Activated CD4-positive, alpha-beta T cell treated with anti-CD3 and anti-CD28 coated beads, Interleukin-2, amount 10 ng/mL, durations not matched to agents 7 days and 5 days (primary cell): ENCODE data around the gene AUTS2. TPM values are rescaled to one million over a fixed set of nuclear protein-coding genes. Genes with fewer than 3 reads are reported as not detected.

Experiments
- CTCF ChIA-PET: fragments of 350-600 bp; sonication (Branson Sonifier 250); formaldehyde crosslinking; loops from one replicate; lab custom pipeline; 2021; ENCODE audit warnings: antibody characterized with exemption; lab: Charles Lee
- POLR2A ChIA-PET: fragments of 350-600 bp; sonication (Branson Sonifier 250); formaldehyde crosslinking; loops from one replicate; lab custom pipeline; 2021; ENCODE audit warnings: antibody characterized with exemption; lab: Charles Lee
- DNase-seq: peaks from one replicate; pipeline ENCODE4 v3.0.0-alpha.2; 2020
- H3K27ac Mint-ChIP-seq: one replicate; pipeline ENCODE4 v1.8.0; 2021; ENCODE audit warnings: mild to moderate bottlenecking, moderate library complexity, mixed read lengths
- H3K27me3 Mint-ChIP-seq: one replicate; pipeline ENCODE4 v1.8.0; 2021; ENCODE audit warnings: mixed read lengths
- H3K36me3 Mint-ChIP-seq: one replicate; pipeline ENCODE4 v1.8.0; 2021; ENCODE audit warnings: low read depth, mixed read lengths
- H3K4me1 Mint-ChIP-seq: one replicate; pipeline ENCODE4 v1.8.0; 2021; ENCODE audit warnings: mixed read lengths
- H3K4me3 Mint-ChIP-seq: one replicate; pipeline ENCODE4 v1.8.0; 2021; ENCODE audit warnings: mild to moderate bottlenecking, moderate library complexity, mixed read lengths
- H3K9me3 Mint-ChIP-seq: one replicate; pipeline ENCODE4 v1.8.0; 2021; ENCODE audit warnings: mixed read lengths
- total RNA-seq, 2 experiments: library from RNA; stranded (reverse); gene quantifications; one replicate each; pipeline ENCODE4 v1.2.3, GENCODE V29; 2021

AUTS2 gene
- total RNA-seq, 2 experiments from 2014 or later: 13.9 to 18.9 TPM

- no peak overlapping the region for H3K4me3 Mint-ChIP-seq
- H3K9me3 Mint-ChIP-seq: no peaks in the 10 kb centered on the region
- no peaks in the 10 kb centered on the region for H3K27me3 Mint-ChIP-seq
- DNase-seq: no peak
- no peak overlapping the region for H3K27ac Mint-ChIP-seq
- ChIA-PET CTCF (no interaction called here), POLR2A (no interaction called here)
- H3K36me3 Mint-ChIP-seq: no peaks in the 10 kb centered on the region
- no peaks in the 10 kb centered on the region for H3K4me1 Mint-ChIP-seq
These were observed 1009.5 kb downstream of the AUTS2 start for GRCh38 chr7:70607759-70608158.

DNA sequence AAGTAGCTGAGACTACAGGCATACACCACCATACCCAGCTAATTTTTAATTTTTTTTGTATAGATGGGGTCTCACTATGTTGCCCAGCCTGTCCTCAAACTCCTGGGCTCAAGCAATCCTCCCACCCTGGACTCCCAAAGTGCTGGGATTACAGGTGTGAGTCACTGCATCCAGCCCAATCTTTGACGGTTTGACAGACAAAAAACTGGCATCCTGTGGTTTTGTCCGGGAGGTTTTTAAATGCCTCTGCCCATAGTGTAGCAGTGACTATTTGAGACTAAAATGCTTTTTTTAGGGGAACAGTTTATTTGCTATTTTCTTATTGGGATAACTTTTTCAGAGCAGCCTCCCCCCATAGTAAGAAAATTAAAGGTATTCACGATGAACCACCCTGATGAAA, 1010.0 kb downstream of the AUTS2 start:
- Mint-ChIP-seq H3K36me3 (no peaks in the 10 kb centered on the region), H3K4me1 (no peaks in the 10 kb centered on the region), H3K27ac (no peak overlapping the region), H3K27me3 (no peaks in the 10 kb centered on the region), H3K4me3 (no peak overlapping the region), H3K9me3 (no peaks in the 10 kb centered on the region)
- ChIA-PET POLR2A (no interaction called here), CTCF (no interaction called here)
- DNase-seq: no peak

DNA sequence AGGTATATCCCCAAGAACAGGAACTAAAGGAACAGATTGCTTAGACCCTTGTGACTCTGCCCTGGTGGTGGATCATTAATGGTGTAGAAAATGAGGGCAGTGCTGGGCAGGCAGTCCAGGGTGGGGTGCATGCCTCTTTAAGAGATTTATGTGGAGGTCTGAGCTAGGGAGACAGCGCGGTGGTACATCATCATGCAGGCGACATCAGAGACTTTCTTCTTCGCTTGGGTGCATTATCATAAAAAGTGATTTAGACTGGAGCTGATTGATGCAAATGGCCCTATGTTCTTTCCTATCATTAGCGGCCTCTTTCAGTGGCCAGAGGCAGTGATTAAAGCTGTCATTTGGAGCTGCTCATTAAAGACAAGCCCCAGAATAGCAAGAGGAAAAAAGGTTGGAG, 1014.5 kb downstream of the AUTS2 start:
- Mint-ChIP-seq H3K4me3 (no peak overlapping the region), H3K27me3 (no peaks in the 10 kb centered on the region), H3K27ac (no peak overlapping the region), H3K36me3 (no peaks in the 10 kb centered on the region), H3K4me1 (no peaks in the 10 kb centered on the region), H3K9me3 (no peaks in the 10 kb centered on the region)
- POLR2A ChIA-PET: no interaction called here
- no peak for DNase-seq
- CTCF ChIA-PET: no interaction called here

- POLR2A ChIA-PET: no interaction called here
- Mint-ChIP-seq H3K4me3 (no peak overlapping the region), H3K27ac (no peak overlapping the region), H3K9me3 (no peaks in the 10 kb centered on the region), H3K36me3 (no peaks in the 10 kb centered on the region), H3K27me3 (no peaks in the 10 kb centered on the region), H3K4me1 (no peaks in the 10 kb centered on the region)
- CTCF ChIA-PET: no interaction called here
- DNase-seq: no peak
These were observed 1016.2 kb downstream of the AUTS2 start for GRCh38 chr7:70614237-70615045.

GRCh38 chr7:70615066-70615606, 1016.9 kb downstream of the AUTS2 start:
- ChIA-PET POLR2A (no interaction called here), CTCF (interaction anchor here (0.6 kb wide), 1 partner anchor 456 kb away, joined by 3 read pairs; no protein-coding TSS in a partner anchor)
- Mint-ChIP-seq H3K4me3 (no peak overlapping the region), H3K9me3 (no peaks in the 10 kb centered on the region), H3K27me3 (no peaks in the 10 kb centered on the region), H3K4me1 (no peaks in the 10 kb centered on the region), H3K27ac (no peak overlapping the region), H3K36me3 (no peaks in the 10 kb centered on the region)
- DNase-seq: no peak

DNA sequence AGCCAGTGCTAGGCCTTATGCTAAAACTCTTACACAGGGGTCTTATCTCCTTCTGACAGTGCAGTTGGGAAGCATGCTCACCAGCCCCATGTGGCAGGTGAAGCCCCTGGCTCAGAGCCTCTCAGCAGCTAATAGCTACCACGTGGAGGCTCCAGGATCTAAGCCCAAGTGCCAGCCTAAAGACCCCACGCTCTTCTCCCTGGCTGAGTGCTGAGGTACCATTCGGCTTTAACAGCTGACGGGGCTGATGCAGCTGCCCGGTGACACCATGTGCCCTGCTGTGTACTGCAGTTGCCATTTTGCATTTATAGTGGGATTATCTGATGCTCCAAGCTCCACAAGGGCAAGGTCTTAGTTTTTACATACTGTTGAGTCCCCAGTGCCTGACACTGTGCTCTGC, 1017.9 kb downstream of the AUTS2 start:
- no peak for DNase-seq
- POLR2A ChIA-PET: no interaction called here
- no peaks in the 10 kb centered on the region for H3K4me1 Mint-ChIP-seq
- H3K36me3 Mint-ChIP-seq: no peaks in the 10 kb centered on the region
- no peaks in the 10 kb centered on the region for H3K9me3 Mint-ChIP-seq
- no peaks in the 10 kb centered on the region for H3K27me3 Mint-ChIP-seq
- no peak overlapping the region for H3K4me3 Mint-ChIP-seq
- CTCF ChIA-PET: interaction anchor here (0.6 kb wide), 1 partner anchor 18 kb away, joined by 3 read pairs; no protein-coding TSS in a partner anchor
- H3K27ac Mint-ChIP-seq: no peak overlapping the region

GRCh38 chr7:70616821-70617220, 1018.5 kb downstream of the AUTS2 start:
- no peaks in the 10 kb centered on the region for H3K27me3 Mint-ChIP-seq
- POLR2A ChIA-PET: no interaction called here

GRCh38 chr7:70618020-70618551, 1019.8 kb downstream of the AUTS2 start:
- DNase-seq: no peak
- POLR2A ChIA-PET: no interaction called here
- CTCF ChIA-PET: no interaction called here
- Mint-ChIP-seq H3K4me1 (no peaks in the 10 kb centered on the region), H3K9me3 (no peaks in the 10 kb centered on the region), H3K27ac (no peak overlapping the region), H3K4me3 (no peak overlapping the region), H3K27me3 (no peaks in the 10 kb centered on the region), H3K36me3 (no peaks in the 10 kb centered on the region)

More at GRCh38 chr7:70616821-70617220, 1018.5 kb downstream of the AUTS2 start:
- no peak overlapping the region for H3K4me3 Mint-ChIP-seq
- no peak overlapping the region for H3K27ac Mint-ChIP-seq
- no peak for DNase-seq
- H3K9me3 Mint-ChIP-seq: no peaks in the 10 kb centered on the region
- H3K36me3 Mint-ChIP-seq: no peaks in the 10 kb centered on the region
- no peaks in the 10 kb centered on the region for H3K4me1 Mint-ChIP-seq
- CTCF ChIA-PET: no interaction called here

- ChIA-PET CTCF (no interaction called here), POLR2A (no interaction called here)
- H3K4me1 Mint-ChIP-seq: no peaks in the 10 kb centered on the region
- no peaks in the 10 kb centered on the region for H3K9me3 Mint-ChIP-seq
- H3K27me3 Mint-ChIP-seq: no peaks in the 10 kb centered on the region
- no peaks in the 10 kb centered on the region for H3K36me3 Mint-ChIP-seq
- no peak overlapping the region for H3K27ac Mint-ChIP-seq
- H3K4me3 Mint-ChIP-seq: no peak overlapping the region
- DNase-seq: no peak
These were observed 1020.9 kb downstream of the AUTS2 start for GRCh38 chr7:70619130-70619529.

DNA sequence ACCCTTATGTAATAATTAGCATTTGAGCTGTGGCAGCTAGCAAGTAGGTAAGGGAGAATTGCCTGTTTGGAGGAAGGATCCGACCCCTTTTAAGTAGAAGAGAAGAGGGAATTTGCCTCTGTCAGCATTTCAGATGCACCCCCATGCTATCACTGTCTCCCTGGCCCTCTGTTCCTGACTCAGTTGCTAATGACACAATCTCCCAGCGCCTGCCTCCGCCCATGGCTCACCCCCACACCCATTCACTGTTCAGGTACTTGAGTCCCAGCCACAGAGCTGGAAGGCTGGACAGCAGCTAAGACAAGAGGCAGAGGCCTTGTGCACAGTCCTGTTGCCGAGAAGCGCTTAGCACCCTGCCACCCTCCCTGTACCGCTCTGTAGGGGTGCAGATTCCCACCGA, 1021.4 kb downstream of the AUTS2 start:
- no peak for DNase-seq
- no peaks in the 10 kb centered on the region for H3K36me3 Mint-ChIP-seq
- ChIA-PET POLR2A (no interaction called here), CTCF (no interaction called here)
- H3K27me3 Mint-ChIP-seq: no peaks in the 10 kb centered on the region
- no peak overlapping the region for H3K27ac Mint-ChIP-seq
- H3K9me3 Mint-ChIP-seq: no peaks in the 10 kb centered on the region
- H3K4me3 Mint-ChIP-seq: no peak overlapping the region
- H3K4me1 Mint-ChIP-seq: no peaks in the 10 kb centered on the region

DNA sequence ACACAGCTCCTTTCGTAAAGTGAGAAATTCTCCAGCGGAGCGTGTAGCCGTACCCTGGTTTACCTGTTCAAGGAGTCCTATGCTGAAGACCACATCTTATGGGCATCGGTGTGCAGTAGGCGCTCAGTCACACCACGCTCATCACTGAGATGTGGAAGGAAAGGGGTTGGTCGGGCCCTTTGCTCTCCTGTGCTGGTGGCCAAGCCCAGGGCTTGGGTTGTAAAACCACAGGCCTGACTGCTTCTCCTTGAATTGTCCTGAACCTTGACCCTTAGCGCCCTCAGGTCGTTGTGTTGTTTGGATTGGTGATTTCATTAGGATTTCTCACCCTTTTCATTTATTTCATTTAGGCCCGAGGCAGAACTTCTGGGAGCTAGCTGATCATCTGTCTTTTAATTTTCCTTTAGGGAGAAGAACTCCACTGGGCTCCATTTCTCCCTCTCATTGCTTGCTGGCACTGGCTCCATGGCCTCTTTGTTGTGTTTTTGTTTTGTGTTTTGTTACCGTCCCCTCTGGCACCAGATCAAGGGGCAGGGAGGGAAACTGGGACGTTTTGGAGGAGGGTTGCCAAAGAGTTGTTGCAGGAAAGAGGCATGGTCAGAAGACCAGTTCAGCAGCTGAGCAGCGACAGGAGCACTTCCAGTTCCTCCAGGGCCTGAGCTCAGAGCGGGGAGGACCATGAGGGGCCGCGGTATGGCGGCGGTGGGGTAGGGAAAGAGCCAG, 1022.2 kb downstream of the AUTS2 start:
- POLR2A ChIA-PET: no interaction called here
- no peak for DNase-seq
- H3K27ac Mint-ChIP-seq: no peak overlapping the region
- CTCF ChIA-PET: no interaction called here
- H3K27me3 Mint-ChIP-seq: no peaks in the 10 kb centered on the region
- H3K9me3 Mint-ChIP-seq: no peaks in the 10 kb centered on the region
- no peaks in the 10 kb centered on the region for H3K4me1 Mint-ChIP-seq
- H3K4me3 Mint-ChIP-seq: no peak overlapping the region
- H3K36me3 Mint-ChIP-seq: no peaks in the 10 kb centered on the region

DNA sequence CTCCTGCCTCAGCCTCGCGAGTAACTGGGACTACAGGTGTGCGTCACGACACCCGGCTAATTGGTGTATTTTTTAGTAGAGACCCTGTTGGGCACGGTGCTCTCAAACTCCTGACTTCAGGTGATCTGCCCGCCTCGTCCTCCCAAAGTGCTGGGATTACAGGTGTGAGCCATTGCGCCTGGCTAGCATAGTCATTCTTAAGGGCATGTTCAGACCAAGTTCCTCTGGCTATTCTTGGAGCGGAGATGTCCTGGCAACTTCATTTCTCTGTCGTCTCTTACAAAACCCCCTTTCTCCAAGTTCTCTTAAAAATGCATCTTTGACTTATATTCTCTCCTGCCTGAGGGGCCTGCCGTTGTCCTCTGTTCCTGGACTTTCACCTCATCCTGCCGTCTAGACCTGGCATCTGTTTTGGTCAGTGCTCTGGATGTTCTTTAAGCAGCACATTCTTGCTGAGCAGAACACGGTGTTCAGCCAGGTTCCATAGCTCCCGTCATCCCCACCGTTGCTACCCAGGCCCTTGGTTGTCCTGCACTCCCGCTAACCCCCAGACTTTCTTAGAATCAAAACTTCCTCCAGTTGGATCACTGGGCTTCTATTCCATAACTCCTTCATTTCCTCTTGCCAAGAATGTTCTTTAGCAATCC, 1023.8 kb downstream of the AUTS2 start:
- Mint-ChIP-seq H3K9me3 (no peaks in the 10 kb centered on the region), H3K36me3 (no peaks in the 10 kb centered on the region)

More for the DNA sequence above, 1023.8 kb downstream of the AUTS2 start:
- no peaks in the 10 kb centered on the region for H3K27me3 Mint-ChIP-seq
- H3K4me1 Mint-ChIP-seq: no peaks in the 10 kb centered on the region
- H3K27ac Mint-ChIP-seq: no peak overlapping the region
- ChIA-PET POLR2A (no interaction called here), CTCF (no interaction called here)
- no peak overlapping the region for H3K4me3 Mint-ChIP-seq
- DNase-seq: no peak
